RKO (cell line): ENCODE data around the gene SH3RF1.

Experiments used
- DNase-seq: peaks from one replicate; pipeline ENCODE4 v3.0.0-alpha.2; 2016; ENCODE audit warnings: low spot score

Gene SH3RF1

DNA sequence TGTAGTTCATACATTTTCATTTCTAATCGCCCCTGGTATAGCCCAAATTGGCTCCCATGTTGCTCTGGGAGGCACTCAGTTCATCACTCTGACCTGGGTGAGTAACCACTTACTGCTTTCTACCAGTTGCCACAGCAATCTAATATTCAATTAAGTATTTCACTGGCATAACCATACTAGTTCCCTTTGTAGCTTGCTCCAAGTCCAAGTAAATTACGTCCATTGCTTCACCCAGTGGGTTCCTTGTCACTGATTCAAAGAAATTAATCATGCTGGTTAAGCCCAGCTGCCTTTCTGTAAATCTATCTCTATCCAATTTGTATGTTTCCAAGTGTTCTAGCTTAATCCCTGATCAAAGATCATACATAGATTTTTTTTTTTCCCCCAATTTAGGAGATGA lies 168.7 kb downstream of the SH3RF1 start:
- no peak for DNase-seq

DNA sequence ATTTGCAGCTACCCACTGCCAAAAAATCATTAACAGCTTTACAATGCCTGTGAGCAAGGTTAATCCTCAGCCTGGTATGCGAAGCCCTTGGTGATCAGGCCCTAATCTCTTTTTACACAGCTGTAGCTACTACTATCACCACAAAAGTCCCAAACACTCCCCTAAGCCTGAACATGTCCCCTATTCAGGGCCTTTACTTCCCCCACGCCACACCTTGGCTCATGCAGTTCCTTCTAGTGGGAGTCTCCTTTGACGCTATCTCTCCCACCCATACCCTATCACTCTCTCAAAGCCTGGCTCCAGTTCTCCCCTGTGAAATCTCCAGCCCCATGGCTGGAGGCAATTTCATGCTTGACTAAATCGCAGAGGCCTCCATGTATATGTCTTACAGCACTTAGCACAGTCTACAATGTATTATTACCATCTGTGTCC lies 170.1 kb downstream of the SH3RF1 start:
- DNase-seq: no peak

DNA sequence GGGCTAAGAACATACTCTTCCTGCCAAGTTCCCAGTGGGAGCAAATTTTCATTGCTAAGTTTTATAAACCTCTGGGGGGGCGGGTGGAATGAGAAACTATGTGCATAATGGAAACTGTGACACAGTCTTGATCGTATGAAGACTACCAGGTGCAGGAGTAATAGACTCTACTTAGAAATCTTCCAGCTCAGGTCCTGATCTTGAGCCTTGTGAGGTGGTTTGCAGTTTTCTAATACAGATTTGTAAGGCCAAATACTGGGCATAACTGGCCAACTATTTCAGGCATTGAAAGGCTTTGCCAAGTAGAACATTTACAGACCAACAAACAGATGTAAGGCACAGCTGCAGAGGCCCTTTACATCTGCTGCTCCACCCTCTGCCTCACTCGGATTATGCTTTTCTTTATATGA lies 171.0 kb downstream of the SH3RF1 start:
- DNase-seq: no peak

DNA sequence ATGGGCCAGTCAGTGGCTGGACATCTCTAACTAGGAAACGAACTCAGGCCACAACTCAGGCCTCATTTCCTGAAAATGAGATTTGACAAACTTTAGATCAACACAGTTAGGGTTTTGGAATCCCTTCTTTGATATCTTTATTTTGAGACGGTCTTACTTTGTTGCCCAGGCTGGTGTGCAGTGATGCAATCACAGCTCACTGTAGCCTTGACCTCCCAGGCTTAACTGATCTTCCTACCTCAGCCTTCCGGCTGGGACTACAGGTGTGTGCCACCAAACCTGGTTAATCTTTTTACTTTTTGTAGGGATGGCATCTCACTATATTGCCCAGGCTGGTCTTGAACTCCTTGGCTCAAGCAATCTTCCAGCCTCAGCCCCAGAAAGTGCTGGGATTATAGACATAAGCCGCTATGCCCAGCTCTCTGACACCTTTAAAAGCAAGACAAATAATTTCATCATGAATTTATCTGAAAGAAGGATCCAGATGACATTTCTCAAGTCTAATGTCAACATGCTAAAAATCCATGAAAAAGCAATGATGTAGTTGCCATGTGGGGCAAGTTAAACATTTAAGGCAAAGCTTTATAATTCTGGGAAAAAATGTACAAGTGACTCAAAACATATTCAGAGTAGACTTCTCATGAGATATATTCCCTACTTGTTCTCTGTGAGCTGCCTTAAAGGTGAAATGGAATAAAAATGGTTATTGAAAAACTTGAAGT lies 171.6 kb downstream of the SH3RF1 start:
- no peak for DNase-seq

DNA sequence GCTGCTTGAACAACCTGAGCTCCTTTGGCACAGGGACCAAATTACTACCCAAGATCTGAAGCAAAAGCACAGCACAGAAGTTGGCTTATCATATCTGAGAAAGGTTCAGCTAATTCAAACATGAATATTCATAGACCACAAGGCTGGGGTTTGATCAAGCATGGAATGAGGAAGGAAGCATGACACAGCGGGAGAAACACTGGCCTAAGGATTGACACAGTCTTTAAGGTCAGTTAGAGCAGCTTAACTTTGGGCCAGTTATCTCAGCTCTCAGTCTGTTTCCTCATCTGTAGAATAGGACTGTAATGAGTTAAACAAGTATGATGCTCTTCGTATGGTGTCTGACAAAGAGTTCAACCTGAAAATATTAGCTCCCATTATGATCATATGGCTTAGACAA lies 172.2 kb downstream of the SH3RF1 start:
- DNase-seq: no peak

DNA sequence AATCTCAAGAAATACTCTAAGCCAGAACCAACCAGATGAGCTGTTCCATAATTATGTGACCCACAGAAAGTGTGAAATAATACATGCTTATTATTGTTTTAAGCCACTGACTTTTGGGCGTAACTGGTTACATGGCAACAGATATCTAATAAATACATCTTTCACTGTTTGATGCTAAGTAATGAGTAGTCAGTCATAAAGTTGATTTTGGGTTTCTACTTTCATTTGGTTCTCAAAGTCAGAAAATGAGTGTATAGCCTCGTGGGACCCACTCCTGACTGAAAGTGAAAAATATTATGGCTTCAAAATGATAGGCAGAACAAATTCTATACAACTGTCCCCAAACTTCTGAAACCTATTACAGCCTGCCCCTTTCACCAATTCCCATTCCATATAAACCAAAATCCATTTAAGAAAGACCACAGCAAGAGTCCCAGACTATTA lies 172.7 kb downstream of the SH3RF1 start:
- DNase-seq: no peak

DNA sequence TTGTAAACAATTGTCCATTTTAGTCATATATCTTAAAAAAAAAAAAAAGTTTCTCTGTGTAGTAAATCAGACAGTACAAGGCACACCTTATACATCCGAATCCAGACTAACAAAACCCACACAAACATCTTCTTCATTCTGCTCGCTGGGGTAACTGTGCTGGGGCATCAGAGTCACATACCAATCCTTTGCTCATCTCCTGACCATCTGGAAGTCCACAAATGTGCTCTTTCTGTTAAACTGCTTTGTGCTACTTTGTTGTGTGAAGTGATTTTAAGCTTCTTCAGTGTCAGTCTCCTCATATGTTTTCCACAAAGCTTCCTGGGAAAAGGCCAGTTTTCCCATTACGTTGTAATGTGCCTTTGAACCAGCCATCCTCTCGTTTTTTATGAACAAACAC lies 174.5 kb downstream of the SH3RF1 start:
- no peak for DNase-seq

DNA sequence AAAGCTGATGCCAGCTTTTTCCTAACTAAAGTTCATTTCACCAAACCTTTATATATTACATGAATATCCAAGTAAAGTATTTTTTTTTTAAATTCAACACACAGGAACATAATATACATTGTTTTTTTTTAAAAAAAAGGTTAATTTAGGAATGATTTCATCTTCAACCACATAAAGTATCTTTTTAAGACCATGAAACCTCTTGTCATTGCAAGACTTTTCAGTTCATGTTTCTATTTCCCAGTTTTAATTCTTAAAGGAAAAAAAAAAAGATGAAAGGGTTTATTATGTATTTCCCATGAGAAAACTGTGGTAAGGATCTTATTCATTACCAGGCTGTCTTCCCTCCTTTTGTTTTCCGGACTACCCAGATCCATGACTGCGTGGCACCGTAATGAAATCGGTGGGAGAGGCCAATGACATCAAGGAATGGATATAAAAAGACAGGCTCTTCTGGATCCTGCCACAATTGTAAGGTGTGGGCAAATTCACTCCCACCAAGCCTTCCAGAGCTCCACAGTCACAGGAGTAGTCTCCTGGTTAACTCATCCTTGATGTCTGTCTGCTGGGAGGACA lies 176.0 kb downstream of the SH3RF1 start:
- DNase-seq: no peak

DNA sequence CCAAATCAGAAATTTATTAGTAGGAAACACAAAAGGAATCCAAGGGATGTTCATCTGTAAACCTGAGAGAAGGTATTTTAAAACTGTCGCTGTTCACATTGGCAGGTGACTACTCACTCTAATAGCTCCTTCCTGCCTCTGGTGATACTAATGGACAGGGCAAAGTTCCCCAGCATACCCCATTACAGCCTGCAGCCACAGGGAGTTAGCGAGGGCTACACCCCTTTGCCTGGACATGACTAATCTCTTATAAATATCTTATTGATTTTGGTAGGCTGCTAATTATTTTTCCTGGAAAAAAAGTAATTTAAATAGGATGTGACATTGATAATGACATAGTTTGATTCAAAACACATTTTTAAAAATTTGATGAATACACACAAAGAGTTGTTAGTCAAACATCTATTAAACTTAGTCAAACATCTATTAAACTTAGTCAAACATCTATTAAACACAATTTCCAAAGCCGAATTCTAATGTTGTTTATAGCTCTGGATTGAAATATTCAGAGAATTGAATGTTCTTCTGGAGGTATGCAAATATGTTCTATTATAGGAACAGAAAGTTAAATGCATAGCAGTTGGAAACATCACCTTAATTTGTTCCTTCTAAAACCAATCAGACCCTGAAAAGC lies 177.8 kb downstream of the SH3RF1 start:
- DNase-seq: no peak

DNA sequence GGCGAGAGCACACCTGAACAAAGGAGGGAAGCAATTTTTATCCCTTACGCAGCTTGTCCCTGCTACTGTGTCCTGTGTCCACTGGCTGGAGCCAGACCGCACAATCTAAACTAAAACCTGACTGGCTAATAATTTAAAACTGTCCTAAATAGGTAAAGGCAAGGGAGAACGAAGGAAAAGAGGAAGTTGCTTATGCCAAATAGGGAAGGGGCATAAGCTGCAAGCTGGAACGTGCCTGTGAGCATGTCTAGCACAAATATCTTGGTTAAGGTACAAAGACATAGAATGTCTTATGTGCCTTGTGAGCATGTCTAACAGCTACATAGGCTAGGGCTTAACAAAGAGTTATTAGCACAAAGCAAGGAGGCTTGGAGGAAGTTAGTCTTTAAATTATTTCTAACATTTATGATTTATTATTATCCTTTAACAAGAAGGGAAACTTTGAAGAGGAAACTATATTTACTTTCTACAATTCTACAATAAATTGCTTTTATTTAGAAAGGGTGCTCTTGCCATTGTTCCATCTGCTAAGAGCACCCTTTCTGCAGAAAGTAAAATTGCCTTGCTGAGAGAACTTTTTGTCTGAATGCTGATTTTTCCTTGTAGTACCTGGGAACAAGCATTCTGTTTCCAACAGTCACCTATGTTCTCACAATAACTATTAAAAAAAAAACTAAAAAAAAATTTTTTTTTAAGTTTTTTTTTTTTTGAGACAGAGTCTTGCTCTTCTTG lies 180.1 kb downstream of the SH3RF1 start:
- no peak for DNase-seq

DNA sequence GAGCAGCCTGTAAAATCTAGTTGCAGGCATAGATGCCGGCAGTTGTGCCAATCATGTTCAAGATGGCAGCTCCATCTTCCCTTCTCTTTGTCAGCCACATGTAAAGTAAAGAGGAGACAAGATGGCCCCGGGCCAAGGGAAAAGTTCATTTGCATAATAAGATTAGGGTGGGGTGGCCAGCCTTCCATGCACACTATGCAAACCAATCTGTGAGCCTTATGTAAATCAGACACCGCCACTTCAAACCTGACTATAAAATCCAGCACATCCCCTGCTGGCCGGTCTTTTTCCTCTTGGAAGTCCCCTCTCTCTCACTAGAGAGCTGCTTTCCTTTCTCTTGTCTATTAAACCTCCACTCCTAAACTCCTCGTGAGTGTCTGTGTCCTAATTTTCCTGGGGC lies 181.8 kb downstream of the SH3RF1 start:
- DNase-seq: no peak

DNA sequence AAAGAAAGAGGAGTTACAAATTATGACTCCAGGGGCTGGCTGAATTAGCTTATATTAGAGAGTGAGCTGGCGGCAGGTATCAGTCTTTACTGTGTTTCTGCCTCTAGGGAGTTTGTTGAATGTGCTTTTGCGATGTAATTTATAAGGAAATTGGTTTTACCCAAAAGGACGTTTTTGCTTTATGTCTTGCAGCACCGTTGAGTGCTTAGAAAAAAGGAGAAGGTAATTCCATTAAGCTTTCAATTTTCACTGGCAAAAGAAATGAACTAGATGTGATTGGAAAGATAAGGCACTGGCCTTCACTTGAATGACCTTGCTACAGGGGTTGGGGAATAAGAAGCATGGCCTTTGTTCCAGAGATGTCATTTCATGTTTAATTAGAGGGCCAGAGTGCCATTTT lies 185.8 kb downstream of the SH3RF1 start:
- DNase-seq: no peak

DNA sequence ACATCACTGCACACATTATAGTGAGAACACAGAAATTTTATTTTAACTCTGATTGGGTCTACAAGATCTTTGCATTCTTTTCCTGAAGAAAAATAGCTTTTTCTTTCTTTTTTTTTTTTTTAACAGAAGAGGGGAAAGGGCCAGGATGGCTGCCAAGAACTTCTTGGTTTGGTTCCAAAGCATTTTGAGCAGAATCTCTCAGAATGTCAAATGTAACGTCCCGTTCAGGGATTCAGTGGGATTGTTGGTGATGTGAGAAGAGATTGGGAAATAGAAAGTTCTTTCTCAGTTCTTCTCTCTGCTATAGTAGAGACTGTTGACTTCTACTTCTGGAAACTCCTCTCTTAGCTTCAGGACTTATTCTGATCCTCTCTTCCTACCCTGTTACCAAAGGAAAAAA lies 189.8 kb downstream of the SH3RF1 start:
- no peak for DNase-seq

DNA sequence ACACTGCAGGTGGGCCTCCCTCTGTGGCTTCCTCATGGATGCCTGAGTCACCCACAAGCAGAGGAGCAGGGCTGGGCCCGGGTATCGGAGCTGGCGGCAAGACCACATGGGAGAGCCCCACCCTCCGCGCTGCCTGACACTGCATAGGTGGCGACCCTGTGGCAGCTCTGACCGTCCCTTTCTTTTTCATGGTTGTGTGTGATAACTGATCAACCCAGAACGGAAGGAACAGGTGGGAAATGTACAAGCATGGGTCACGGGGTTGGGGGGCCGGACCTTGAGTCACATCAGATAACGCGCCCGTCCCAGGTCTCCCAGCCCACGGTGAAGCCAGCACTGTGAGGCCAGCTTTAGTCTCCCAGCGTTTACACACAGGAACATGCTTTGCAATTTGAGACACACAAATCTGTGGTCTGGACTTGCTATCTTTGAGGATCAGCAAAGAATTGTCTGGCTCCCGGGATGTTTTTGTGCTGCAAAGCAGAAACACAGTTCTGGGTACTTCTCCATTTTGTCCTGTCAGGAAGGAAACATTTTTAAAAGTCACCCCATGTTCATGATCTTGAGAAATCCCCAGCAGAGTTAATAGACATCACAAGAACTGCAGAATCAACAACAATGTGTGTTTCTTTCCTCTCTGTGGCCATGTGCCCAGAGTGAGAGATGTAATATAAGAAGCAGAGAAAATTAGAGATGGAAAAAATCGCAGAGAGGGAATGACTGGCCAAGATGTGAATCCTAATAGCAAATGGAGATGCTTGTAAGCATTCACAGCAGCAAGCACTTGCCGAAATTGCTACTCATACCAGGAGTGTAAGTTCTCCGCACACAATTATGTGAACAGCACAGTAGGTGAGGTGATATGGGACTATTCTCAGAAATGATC lies 190.6 kb downstream of the SH3RF1 start:
- no peak for DNase-seq

DNA sequence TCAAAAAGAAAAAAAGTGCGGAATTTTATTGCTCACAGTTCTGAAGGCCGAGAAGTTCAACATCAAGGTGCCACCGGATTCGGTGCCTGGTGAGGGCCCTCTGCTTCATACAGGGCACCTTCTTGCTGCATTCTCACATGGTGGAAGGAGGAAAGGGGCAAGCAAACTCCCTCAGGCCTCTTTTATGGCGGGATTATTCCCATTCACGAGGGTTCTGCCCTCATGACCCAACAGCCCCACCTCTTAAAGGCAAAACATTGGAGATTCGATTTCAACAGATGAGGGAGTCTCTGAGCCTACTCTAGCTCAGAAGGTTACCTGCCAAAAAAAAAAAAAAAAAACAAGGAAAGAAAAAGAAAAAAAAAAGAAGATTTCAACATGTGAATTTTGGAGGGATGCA lies 196.6 kb downstream of the SH3RF1 start:
- no peak for DNase-seq

DNA sequence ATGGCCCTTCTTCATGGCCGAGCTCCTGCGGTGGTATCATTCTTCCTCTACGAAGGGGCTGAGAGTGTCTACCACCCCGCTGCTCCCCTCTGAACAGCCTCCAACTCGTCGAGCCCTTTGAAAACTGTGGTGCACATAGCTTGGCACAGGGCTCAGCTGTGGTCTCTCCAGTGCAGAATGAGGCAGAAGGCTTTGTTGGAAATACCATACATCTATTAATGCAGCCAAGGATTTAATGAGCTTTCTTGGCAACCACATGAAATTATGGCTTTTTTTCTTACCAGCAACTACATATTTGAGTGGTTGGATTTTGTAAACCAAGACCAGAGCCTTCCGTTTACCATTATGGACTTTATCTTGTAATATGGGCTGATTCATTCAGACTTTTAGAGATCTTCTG lies 199.0 kb downstream of the SH3RF1 start:
- DNase-seq: no peak

DNA sequence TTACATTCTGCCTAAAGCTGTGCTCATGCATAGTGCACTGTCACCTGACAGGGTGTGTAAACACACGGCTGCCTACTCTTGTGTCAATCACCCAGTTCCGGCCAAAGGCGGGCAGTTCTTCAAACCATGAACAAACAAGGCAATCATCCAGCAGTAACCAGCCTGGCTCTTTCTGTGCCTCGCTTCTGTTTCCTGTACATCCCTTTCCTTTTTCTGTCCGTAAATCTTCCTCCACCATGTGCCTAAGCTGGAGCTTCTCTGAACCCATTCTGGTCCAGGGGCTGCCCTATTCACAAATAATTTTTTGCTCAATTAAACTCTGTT lies 199.9 kb downstream of the SH3RF1 start:
- DNase-seq: no peak

DNA sequence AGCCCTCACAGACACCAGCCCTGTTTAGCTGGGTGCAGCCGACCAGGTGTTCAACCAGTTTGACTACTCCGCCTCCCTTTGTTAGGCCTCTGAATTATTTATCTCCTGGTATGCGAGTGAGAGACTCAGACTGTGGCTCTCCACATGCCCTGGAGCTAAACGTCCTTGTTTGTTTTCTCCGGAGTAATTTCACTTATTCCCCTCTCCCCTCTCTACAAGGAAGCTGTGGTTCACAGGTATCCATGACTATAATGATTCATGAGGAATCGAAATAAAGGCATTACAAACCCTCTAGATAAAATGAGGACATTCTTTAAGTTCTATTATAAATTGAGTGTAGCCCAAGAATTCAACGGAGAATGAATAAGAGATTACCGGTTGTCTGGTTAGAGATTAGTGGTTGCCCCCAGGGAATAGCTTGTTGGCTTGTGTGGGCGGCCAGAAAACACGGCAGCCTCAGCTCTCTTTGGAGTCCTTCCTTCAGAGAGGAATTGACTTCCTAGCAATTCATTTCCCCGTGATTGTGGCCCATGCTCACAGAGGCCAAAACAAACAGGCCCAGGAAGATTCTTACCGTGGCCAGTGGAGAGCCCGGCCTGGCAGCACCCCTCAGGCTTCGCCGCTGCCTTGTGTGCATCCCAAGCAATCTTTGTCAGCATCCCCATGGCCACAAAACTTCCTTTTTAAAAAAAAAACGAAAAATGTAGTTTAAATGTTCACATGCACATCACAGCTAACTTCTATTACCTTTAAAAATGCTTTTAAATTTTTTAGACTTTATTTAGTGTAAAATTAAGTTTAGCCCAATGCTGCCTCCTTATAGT lies 200.5 kb downstream of the SH3RF1 start:
- no peak for DNase-seq

DNA sequence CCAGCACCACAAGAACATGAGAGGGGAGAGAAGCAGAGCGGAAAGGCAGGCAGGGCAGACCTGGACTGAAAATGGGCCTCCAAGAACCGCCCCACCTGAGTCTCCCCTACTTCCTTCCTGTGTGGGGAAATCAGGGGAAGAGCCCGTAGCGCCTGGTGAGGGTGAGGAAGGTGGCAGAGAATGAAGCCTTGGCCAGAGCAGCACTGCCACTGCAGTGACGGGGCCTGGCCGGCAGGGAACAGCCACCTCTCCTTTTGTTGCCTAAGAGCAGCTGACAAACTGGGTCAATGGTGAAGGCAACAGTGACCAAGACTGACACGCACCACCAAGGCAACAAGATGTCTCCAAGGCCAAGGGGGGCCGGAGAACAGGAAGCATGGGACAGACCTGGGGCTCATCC lies 202.3 kb downstream of the SH3RF1 start:
- no peak for DNase-seq

DNA sequence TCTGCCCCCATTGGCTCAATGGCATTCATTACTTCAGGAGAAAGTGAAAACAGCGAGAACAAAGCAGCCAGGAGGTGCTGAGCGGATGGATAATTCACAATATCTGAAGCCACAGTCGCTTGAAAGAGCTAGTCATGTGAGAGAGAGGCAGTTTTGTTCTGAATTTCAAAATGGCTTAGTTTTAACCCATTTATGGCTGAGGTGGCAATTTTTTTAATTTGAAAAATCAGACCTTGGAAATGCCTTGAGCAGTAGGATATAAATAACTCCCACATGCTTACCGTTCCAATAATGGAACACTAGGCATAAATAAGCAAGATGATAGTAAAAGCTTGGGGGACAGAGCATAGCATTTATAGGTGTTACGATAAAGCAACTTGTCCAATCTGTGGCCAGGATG lies 203.8 kb downstream of the SH3RF1 start:
- no peak for DNase-seq

DNA sequence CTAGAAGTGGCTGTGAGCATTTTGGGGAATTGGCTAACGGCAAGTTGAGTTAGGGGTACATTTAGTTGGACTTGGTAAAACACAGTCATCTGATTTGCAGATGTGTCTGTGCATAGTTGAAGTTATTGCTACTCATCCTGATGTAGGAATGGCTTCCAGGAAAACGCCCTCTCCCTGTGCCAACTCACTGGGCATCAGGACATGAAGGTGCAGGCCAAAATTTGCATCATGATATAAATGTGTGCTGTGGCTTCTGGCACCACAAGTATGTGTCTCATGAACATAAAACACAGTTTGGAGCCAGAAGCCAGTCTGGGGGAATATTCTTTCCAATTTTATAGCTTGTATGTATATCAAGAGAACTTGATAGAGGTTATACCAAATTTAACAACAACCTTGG lies 206.5 kb downstream of the SH3RF1 start:
- no peak for DNase-seq
